ENCODE measurements around the gene NR4A3. TPM values are rescaled to one million over a fixed set of nuclear protein-coding genes. Genes with fewer than 3 reads are reported as not detected.

The NR4A3 gene
- total RNA-seq, 1 experiment from 2014 or later: 0.10 TPM

GRCh38 chr9:99905833-99906402, 84.2 kb downstream of the NR4A3 start:
- H3K36me3 ChIP-seq (replicated peaks; ENCODE audit: control insufficient read depth, insufficient read depth, low read length): no peaks in the 10 kb centered on the region
- peak overlapping the region; percentile 77 for H3K4me3 ChIP-seq (ENCODE audit: insufficient read depth, low read depth, low read length)
- H3K27me3 ChIP-seq (ENCODE audit: control insufficient read depth, insufficient read depth, low read length): peaks cover 2% of the 10 kb centered on the region; the same call in 1 of the 2 replicates
- DNase-seq: no peak

- Histone ChIP-seq H3K4me3 (ENCODE audit: insufficient read depth, low read depth, low read length) (peak within 1 kb of the TSS; percentile 77), H3K36me3 (replicated peaks; ENCODE audit: control insufficient read depth, insufficient read depth, low read length) (no peaks in the 10 kb centered on the region), H3K27me3 (ENCODE audit: control insufficient read depth, insufficient read depth, low read length) (peaks cover 2% of the 10 kb centered on the region; the same call in 1 of the 2 replicates)
- peak; percentile 96 for DNase-seq
These were observed 84.9 kb downstream of the NR4A3 start, which contains the start of gene STX17 for GRCh38 chr9:99906403-99907207. TSS of gene STX17 (plus strand) at chr9:99906654. CDS start at chr9:99915240, 8,586 bp downstream.

GRCh38 chr9:99907208-99907532, 85.5 kb downstream of the NR4A3 start:
- H3K36me3 ChIP-seq (replicated peaks; ENCODE audit: control insufficient read depth, insufficient read depth, low read length): no peaks in the 10 kb centered on the region
- H3K27me3 ChIP-seq (ENCODE audit: control insufficient read depth, insufficient read depth, low read length): peaks cover 2% of the 10 kb centered on the region; the same call in 1 of the 2 replicates
- H3K4me3 ChIP-seq (ENCODE audit: insufficient read depth, low read depth, low read length): peak overlapping the region; percentile 77
- no peak for DNase-seq

- no peak overlapping the region for H3K4me3 ChIP-seq (ENCODE audit: insufficient read depth, low read depth, low read length)
- H3K27me3 ChIP-seq (ENCODE audit: control insufficient read depth, insufficient read depth, low read length): no peaks in the 10 kb centered on the region
- H3K36me3 ChIP-seq (replicated peaks; ENCODE audit: control insufficient read depth, insufficient read depth, low read length): no peaks in the 10 kb centered on the region
- DNase-seq: no peak
These were observed 89.9 kb downstream of the NR4A3 start for GRCh38 chr9:99911600-99911999.

Other genes starting within 250 kb of the NR4A3 start
- gene STX17, start 84.8 kb downstream of the NR4A3 start, total RNA-seq (2014; rRNA removed; shearing (Covaris generic)): 9.3 and 14.8 TPM in 2 replicates

Measured in H7 (cell line).